Left renal pelvis (tissue), 4 donors: ENCODE results near the gene OR9A2. TPM values are rescaled to one million over a fixed set of nuclear protein-coding genes. Genes with fewer than 3 reads are reported as not detected.
"Not testable (repeated sequence)": the region's sequence is repeated elsewhere in the genome, so short reads cannot be mapped to it uniquely, and the experiment has no call there.

ENCODE experiments used
- DNase-seq, 4 donors: peaks; one replicate each; pipeline ENCODE4 v3.0.0-alpha.2; 2013; ENCODE audit warnings: low read depth in 4 of 4, low spot score in 3 of 4
- polyA plus RNA-seq, 4 donors: library from polyadenylated mRNA; unstranded; fragments of 120-200 nt; gene quantifications; one replicate each; pipeline ENCODE4 v1.2.1, GENCODE V29; 2013; ENCODE audit not compliant: insufficient read length in 4 of 4

OR9A2 gene
- polyA plus RNA-seq, 4 donors, result not detected

DNA sequence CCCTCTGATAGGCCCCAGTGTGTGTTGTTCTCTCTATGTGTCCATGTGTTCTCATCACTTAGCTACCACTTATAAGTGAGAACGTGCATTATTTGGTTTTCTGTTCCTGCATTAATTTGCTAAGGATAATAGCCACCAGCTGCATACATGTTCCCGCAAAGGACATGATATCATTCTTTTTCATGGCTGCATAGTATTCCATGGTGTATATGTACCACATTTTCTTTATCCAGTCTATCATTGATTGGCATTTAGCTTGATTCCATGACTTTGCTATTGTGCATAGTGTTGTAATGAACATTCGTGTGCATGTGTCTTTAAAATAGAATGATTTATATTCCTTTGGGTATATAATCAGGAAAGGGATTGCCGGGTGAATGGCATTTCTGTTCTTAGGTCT lies 48.5 kb downstream of the OR9A2 start:
- DNase-seq, result not testable (repeated sequence)

Other genes with a start within 250 kb of the OR9A2 start
- 10 to 100 TPM; 18.9 to 29.6 (median 20.7) TPM for gene EPHB6, start 172.1 kb downstream of the OR9A2 start, polyA plus RNA-seq
- 10 to 100 TPM in 2 of 4 donors, 1 to 10 TPM in 1, under 1 TPM in 1; 0.31 to 18.5 (median 11.3) TPM for gene TRPV6, start 141.4 kb downstream of the OR9A2 start, polyA plus RNA-seq
- 1 to 10 TPM in 2 of 4 donors, under 1 TPM in 2; 0.05 to 1.8 (median 1.2) TPM for gene TRPV5, start 93.4 kb downstream of the OR9A2 start, polyA plus RNA-seq
- under 1 TPM; 0.21 to 0.99 (median 0.47) TPM for gene LLCFC1, start 87.6 kb downstream of the OR9A2 start, polyA plus RNA-seq
- gene KEL, start 64.8 kb downstream of the OR9A2 start, polyA plus RNA-seq, result 1 to 10 TPM; 1.1 to 3.8 (median 3.3) TPM
- gene OR6V1, start 25.2 kb upstream of the OR9A2 start, polyA plus RNA-seq, result not detected
- not detected for gene PIP, start 104.9 kb upstream of the OR9A2 start, polyA plus RNA-seq
- gene TAS2R39, start 156.3 kb upstream of the OR9A2 start, polyA plus RNA-seq, result not detected
- gene TAS2R40, start 194.9 kb upstream of the OR9A2 start, polyA plus RNA-seq, result not detected
- gene GSTK1, start 236.3 kb upstream of the OR9A2 start, polyA plus RNA-seq, result 100 to 1,000 TPM in 3 of 4 donors, 10 to 100 TPM in 1; 86.8 to 227 (median 188) TPM